OCI-LY7 (cell line): ENCODE measurements around the gene GLB1L3. TPM values are rescaled to one million over a fixed set of nuclear protein-coding genes. Genes with fewer than 3 reads are reported as not detected.

Source experiments
- BruUV-seq: library from RNA; stranded (reverse); fragments of 400-500 nt; replicated peaks from 2 replicates; lab custom pipeline; 2021; lab: Mats Ljungman, UMichigan
- CTCF ChIA-PET: fragments of 300-600 bp; sonication (Branson Sonifier 250); formaldehyde crosslinking; loops from one replicate; lab custom pipeline; 2022; ENCODE audit warnings: antibody characterized with exemption; ENCODE audit not compliant: unreplicated experiment; lab: Charles Lee
- POLR2A ChIA-PET: fragments of 300-600 bp; sonication (Branson Sonifier 250); formaldehyde crosslinking; loops from one replicate; lab custom pipeline; 2022; ENCODE audit warnings: antibody characterized with exemption; lab: Charles Lee
- DNase-seq: peaks from one replicate; pipeline ENCODE4 v3.0.0-alpha.2; 2015; ENCODE audit warnings: low spot score
- H2AFZ ChIP-seq: fragments of 200-600 bp; sonication (generic), shearing (Covaris generic); 2 replicates; pipeline ENCODE4 v1.6.1; 2014; ENCODE audit warnings: mild to moderate bottlenecking, antibody characterized with exemption, low read length, moderate library complexity
- H3K27ac ChIP-seq: fragments of 200-600 bp; sonication (generic); 2 replicates; pipeline ENCODE4 v1.5.1; 2014; ENCODE audit warnings: mixed run types, low read depth, mild to moderate bottlenecking, moderate library complexity, low read length, inconsistent platforms; ENCODE audit not compliant: poor library complexity, severe bottlenecking
- H3K36me3 ChIP-seq: fragments of 200-600 bp; sonication (generic); 2 replicates; pipeline ENCODE4 v1.6.1; 2014; ENCODE audit warnings: mild to moderate bottlenecking, antibody characterized with exemption, low read length, moderate library complexity, mixed read lengths; ENCODE audit not compliant: insufficient read depth
- H3K4me1 ChIP-seq: fragments of 200-600 bp; sonication (generic); 2 replicates; pipeline ENCODE4 v1.5.1; 2014; ENCODE audit warnings: mild to moderate bottlenecking, low read length; ENCODE audit not compliant: insufficient read depth, poor library complexity, severe bottlenecking
- H3K4me2 ChIP-seq: fragments of 200-600 bp; sonication (generic); 2 replicates; pipeline ENCODE4 v1.6.1; 2014; ENCODE audit warnings: mild to moderate bottlenecking, low read length
- H3K4me3 ChIP-seq: fragments of 200-600 bp; sonication (generic); 2 replicates; pipeline ENCODE4 v1.5.1; 2014; ENCODE audit warnings: mild to moderate bottlenecking, low read depth, low read length; ENCODE audit not compliant: poor library complexity, severe bottlenecking
- H3K79me2 ChIP-seq: fragments of 200-600 bp; sonication (generic); 2 replicates; pipeline ENCODE4 v1.6.1; 2016; ENCODE audit warnings: low read depth, mild to moderate bottlenecking, low read length, moderate library complexity, mixed read lengths; ENCODE audit not compliant: insufficient read depth
- H3K9me2 ChIP-seq: fragments of 200-600 bp; sonication (generic); 2 replicates; pipeline ENCODE4 v1.6.1; 2016; ENCODE audit warnings: mild to moderate bottlenecking, low read length, mixed read lengths; ENCODE audit not compliant: insufficient read depth
- H3K9me3 ChIP-seq: fragments of 200-600 bp; sonication (generic); 2 replicates; pipeline ENCODE4 v1.6.1; 2014; ENCODE audit warnings: mild to moderate bottlenecking, mixed run types, low read length, mixed read lengths
- H4K20me1 ChIP-seq: fragments of 200-600 bp; sonication (generic); 2 replicates; pipeline ENCODE4 v1.6.1; 2014; ENCODE audit warnings: mild to moderate bottlenecking, antibody characterized with exemption, low read length, moderate library complexity, mixed read lengths; ENCODE audit not compliant: insufficient read depth
- EZH2phosphoT487 ChIP-seq: fragments of 200-600 bp; sonication (generic); IDR thresholded peaks from 2 replicates; pipeline ENCODE4 v1.6.1; 2018; ENCODE audit warnings: low read depth, borderline replicate concordance, mild to moderate bottlenecking, mixed run types, antibody characterized with exemption, low read length, moderate library complexity, mixed read lengths
- intact Hi-C: fragments of 100-400 bp; cut with micrococcal nuclease; formaldehyde crosslinking; loops from one replicate; pipeline ENCODE4 v1.10.0; 2022; ENCODE audit not compliant: unreplicated experiment
- total RNA-seq, 2 experiments: library from RNA; depleted of rRNA in 1 of 2; stranded (reverse); fragments of >200 nt in 1 of 2; shearing (Covaris generic) in 1 of 2; gene quantifications; 2 replicates each; pipeline ENCODE4 v1.2.3, GENCODE V29; 2014 to 2022
- TF ChIP-seq, protein P1 (sequence below): fragments of 200-600 bp; sonication (generic); conservative IDR thresholded peaks from 2 replicates; pipeline ENCODE4 v1.5.1; 2014; ENCODE audit warnings: mild to moderate bottlenecking, antibody characterized with exemption, low read length, moderate library complexity, mixed read lengths

GLB1L3 gene
- total RNA-seq, 2 experiments from 2014 or later = not detected

- POLR2A ChIA-PET = no interaction called here
- no TSS peak for BruUV-seq
- Histone ChIP-seq H3K9me2 (no peaks in the 10 kb centered on the region), H3K9me3 (no peaks in the 10 kb centered on the region), H4K20me1 (no peaks in the 10 kb centered on the region), H2AFZ (no peak overlapping the region), H3K79me2 (no peaks in the 10 kb centered on the region), H3K4me1 (no peaks in the 10 kb centered on the region), H3K4me3 (no peak overlapping the region), H3K27ac (no peak overlapping the region), H3K36me3 (no peaks in the 10 kb centered on the region), H3K4me2 (no peak overlapping the region)
- CTCF ChIA-PET = no interaction called here
- intact Hi-C loops = no loop called here
- no peak for DNase-seq
- TF ChIP-seq, protein P1, sequence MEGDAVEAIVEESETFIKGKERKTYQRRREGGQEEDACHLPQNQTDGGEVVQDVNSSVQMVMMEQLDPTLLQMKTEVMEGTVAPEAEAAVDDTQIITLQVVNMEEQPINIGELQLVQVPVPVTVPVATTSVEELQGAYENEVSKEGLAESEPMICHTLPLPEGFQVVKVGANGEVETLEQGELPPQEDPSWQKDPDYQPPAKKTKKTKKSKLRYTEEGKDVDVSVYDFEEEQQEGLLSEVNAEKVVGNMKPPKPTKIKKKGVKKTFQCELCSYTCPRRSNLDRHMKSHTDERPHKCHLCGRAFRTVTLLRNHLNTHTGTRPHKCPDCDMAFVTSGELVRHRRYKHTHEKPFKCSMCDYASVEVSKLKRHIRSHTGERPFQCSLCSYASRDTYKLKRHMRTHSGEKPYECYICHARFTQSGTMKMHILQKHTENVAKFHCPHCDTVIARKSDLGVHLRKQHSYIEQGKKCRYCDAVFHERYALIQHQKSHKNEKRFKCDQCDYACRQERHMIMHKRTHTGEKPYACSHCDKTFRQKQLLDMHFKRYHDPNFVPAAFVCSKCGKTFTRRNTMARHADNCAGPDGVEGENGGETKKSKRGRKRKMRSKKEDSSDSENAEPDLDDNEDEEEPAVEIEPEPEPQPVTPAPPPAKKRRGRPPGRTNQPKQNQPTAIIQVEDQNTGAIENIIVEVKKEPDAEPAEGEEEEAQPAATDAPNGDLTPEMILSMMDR = no peak
- TF ChIP-seq EZH2phosphoT487 = no peak
These were observed 52.3 kb downstream of the GLB1L3 start for GRCh38 chr11:134328433-134328832.

DNA sequence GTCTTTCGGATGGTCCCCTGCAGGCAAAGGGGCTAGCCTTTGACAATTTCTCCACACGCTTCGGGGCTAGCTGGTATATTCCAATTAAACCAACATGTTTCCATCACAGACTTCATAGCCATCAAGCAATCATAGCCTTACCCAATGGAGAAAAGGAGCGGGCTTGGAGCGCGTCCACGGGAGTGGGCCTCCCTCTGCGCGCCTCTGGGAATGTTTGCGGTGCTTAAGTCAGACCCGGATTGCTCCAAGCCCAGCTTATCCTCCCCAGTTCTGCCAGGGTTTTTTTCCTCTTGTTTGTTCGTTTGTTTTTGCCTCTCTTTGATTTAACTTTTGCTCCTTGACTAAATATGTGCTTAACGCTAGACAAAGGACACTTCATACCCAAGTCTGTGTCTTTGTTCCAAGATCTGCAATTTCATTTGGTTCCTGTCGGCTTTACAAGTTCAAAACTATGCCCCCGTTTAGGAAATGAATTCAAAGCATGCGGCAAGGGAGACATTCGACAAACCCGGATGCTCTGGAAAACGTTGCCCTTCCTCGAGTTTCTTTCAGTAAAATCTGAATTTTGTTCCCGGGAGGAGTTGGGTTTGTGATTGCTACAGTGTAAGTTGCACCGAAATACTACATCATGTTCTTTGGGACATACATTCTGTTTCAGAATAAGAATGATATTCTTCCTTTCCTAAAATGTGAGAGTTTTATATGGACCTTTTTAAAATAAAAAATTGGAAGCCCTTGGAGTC lies 54.6 kb downstream of the GLB1L3 start:
- no peak overlapping the region for H2AFZ ChIP-seq
- CTCF ChIA-PET = no interaction called here
- no peak for DNase-seq
- H3K4me1 ChIP-seq = no peaks in the 10 kb centered on the region
- no peak overlapping the region for H3K4me2 ChIP-seq
- no peaks in the 10 kb centered on the region for H3K36me3 ChIP-seq
- intact Hi-C loops = no loop called here
- no peak overlapping the region for H3K27ac ChIP-seq
- H3K4me3 ChIP-seq = no peak overlapping the region
- no TSS peak for BruUV-seq
- POLR2A ChIA-PET = no interaction called here
- H4K20me1 ChIP-seq = no peaks in the 10 kb centered on the region
- no peak for TF ChIP-seq EZH2phosphoT487
- TF ChIP-seq, protein P1 = no peak
- H3K9me3 ChIP-seq = no peaks in the 10 kb centered on the region
- no peaks in the 10 kb centered on the region for H3K79me2 ChIP-seq
- no peaks in the 10 kb centered on the region for H3K9me2 ChIP-seq

GRCh38 chr11:134331354-134332188 lies 55.4 kb downstream of the GLB1L3 start, which contains the start of gene GLB1L2:
GLB1L2 (plus strand) TSS chr11:134331988; CDS start chr11:134332062, 74 bp downstream.
- ChIA-PET POLR2A (no interaction called here), CTCF (no interaction called here)
- Histone ChIP-seq H3K9me3 (no peaks in the 10 kb centered on the region), H3K36me3 (no peaks in the 10 kb centered on the region), H4K20me1 (no peaks in the 10 kb centered on the region), H2AFZ (no peak within 1 kb of the TSS), H3K79me2 (no peaks in the 10 kb centered on the region), H3K9me2 (no peaks in the 10 kb centered on the region), H3K4me3 (no peak within 1 kb of the TSS), H3K27ac (no peak within 1 kb of the TSS), H3K4me2 (no peak within 1 kb of the TSS), H3K4me1 (no peaks in the 10 kb centered on the region)
- no TSS peak for BruUV-seq
- intact Hi-C loops = no loop called here
- no peak for TF ChIP-seq EZH2phosphoT487
- TF ChIP-seq, protein P1 = no peak
- DNase-seq = no peak
